VCaP (cell line): ENCODE measurements around the gene SMIM8.

Source experiments
- H3K27ac ChIP-seq: fragments of 450-650 bp; 2 replicates; pipeline ENCODE4 v1.5.1; 2017
- CTCF ChIP-seq: fragments of 450-650 bp; conservative IDR thresholded peaks from 2 replicates; pipeline ENCODE4 v1.5.1; 2017; ENCODE audit warnings: mild to moderate bottlenecking, moderate library complexity

Gene SMIM8

GRCh38 chr6:87336367-87336766, 14.0 kb downstream of the SMIM8 start:
- H3K27ac ChIP-seq, result no peak overlapping the region
- no peak for TF ChIP-seq CTCF

GRCh38 chr6:87340230-87340629, 17.8 kb downstream of the SMIM8 start:
- no peak overlapping the region for H3K27ac ChIP-seq
- no peak for TF ChIP-seq CTCF

- TF ChIP-seq CTCF, result no peak
- no peak overlapping the region for H3K27ac ChIP-seq
Measured at GRCh38 chr6:87341158-87341557, 18.8 kb downstream of the SMIM8 start.

GRCh38 chr6:87341899-87342298, 19.5 kb downstream of the SMIM8 start:
- no peak for TF ChIP-seq CTCF
- H3K27ac ChIP-seq, result peak overlapping the region; percentile 48; the same call in 1 of the 2 replicates

GRCh38 chr6:87342829-87343228, 20.4 kb downstream of the SMIM8 start:
- no peak for TF ChIP-seq CTCF
- H3K27ac ChIP-seq, result peak overlapping the region; percentile 48

GRCh38 chr6:87344731-87345130, 22.3 kb downstream of the SMIM8 start, which contains the start of gene C6orf163:
C6orf163 (plus strand) TSS chr6:87344813; CDS start chr6:87345100, 287 bp downstream.
- H3K27ac ChIP-seq, result no peak within 1 kb of the TSS
- no peak for TF ChIP-seq CTCF

- no peak for TF ChIP-seq CTCF
- no peak overlapping the region for H3K27ac ChIP-seq
Measured at GRCh38 chr6:87346700-87347099, 24.3 kb downstream of the SMIM8 start.
